Measurements from ENCODE around the gene MRPS15. TPM values are rescaled to one million over a fixed set of nuclear protein-coding genes. Genes with fewer than 3 reads are reported as not detected.

Gene MRPS15
- total and polyA plus RNA-seq, 7 experiments from 2014 or later = 30.2 to 86.5 (median 38.9) TPM

GRCh38 chr1:36440646-36441045, 23.5 kb downstream of the MRPS15 start:
- Mint-ChIP-seq H3K36me3 (peaks cover 0 to 2% (median 0%) of the 10 kb centered on the region in 5 donors), H3K27me3 (peaks cover 0 to 14% (median 0%) of the 10 kb centered on the region in 5 donors), H3K4me1 (no peaks in the 10 kb centered on the region), H3K27ac (peak overlapping the region in 1 of 9 donors; percentile 42), H3K9me3 (no peaks in the 10 kb centered on the region), H3K4me3 (no peak overlapping the region)
- Histone ChIP-seq H3K36me3 (ENCODE audit: control insufficient read depth in 2 of 3, insufficient read depth in 3 of 3, low read length in 3 of 3) (no peaks in the 10 kb centered on the region), H3K27me3 (ENCODE audit: control insufficient read depth in 2 of 2, insufficient read depth in 2 of 2, low read length in 2 of 2) (no peaks in the 10 kb centered on the region), H3K4me3 (ENCODE audit: low read length) (no peak overlapping the region), H3K4me1 (ENCODE audit: control insufficient read depth in 2 of 2, insufficient read depth in 2 of 2, low read length in 2 of 2) (no peaks in the 10 kb centered on the region), H3K9me3 (ENCODE audit: control insufficient read depth in 2 of 3, low read length in 3 of 3) (no peaks in the 10 kb centered on the region), H3K27ac (ENCODE audit: low read depth, low read length) (no peak overlapping the region)
- ChIA-PET CTCF (interaction anchor here (0.5 kb wide), 1 partner anchor 148 kb away, joined by 3 read pairs; no protein-coding TSS in a partner anchor), POLR2A (no interaction called here)
- DNase-seq (no peak), ATAC-seq (no peak)
- intact Hi-C loops (cut with micrococcal nuclease) = no loop called here

DNA sequence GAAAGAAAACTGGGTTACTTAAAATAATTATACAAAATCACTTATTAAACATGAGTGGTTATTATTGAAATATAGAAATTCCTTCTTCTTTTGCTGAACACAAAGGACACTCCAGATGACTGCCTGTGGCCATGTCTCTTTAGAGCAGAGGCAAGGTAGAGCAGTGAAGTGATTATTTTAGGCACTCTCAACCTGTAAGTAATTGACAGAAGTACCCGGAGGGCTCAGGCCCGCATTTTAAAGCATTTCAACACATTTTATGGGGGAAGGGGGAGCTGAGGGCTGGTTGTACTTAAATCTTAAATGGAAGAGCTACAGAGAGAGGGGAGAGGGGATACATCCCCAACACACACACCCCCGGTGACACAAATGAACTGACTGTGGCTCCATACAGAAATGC, 24.1 kb downstream of the MRPS15 start:
- H3K9me3 ChIP-seq (ENCODE audit: control insufficient read depth in 2 of 3, low read length in 3 of 3) = no peaks in the 10 kb centered on the region
- H3K27ac ChIP-seq (ENCODE audit: low read depth, low read length) = no peak overlapping the region
- intact Hi-C loops (cut with micrococcal nuclease) = no loop called here
- no peak overlapping the region for H3K27ac Mint-ChIP-seq
- H3K36me3 ChIP-seq (ENCODE audit: control insufficient read depth in 2 of 3, insufficient read depth in 3 of 3, low read length in 3 of 3) = no peaks in the 10 kb centered on the region
- ATAC-seq (no peak), DNase-seq (no peak)
- H3K27me3 ChIP-seq (ENCODE audit: control insufficient read depth in 2 of 2, insufficient read depth in 2 of 2, low read length in 2 of 2) = no peaks in the 10 kb centered on the region
- H3K9me3 Mint-ChIP-seq = no peaks in the 10 kb centered on the region
- ChIA-PET CTCF (no interaction called here), POLR2A (no interaction called here)
- no peak overlapping the region for H3K4me3 Mint-ChIP-seq
- H3K4me1 ChIP-seq (ENCODE audit: control insufficient read depth in 2 of 2, insufficient read depth in 2 of 2, low read length in 2 of 2) = no peaks in the 10 kb centered on the region
- peaks cover 0 to 2% (median 0%) of the 10 kb centered on the region in 5 donors for H3K36me3 Mint-ChIP-seq
- peaks cover 0 to 14% (median 0%) of the 10 kb centered on the region in 5 donors for H3K27me3 Mint-ChIP-seq
- H3K4me3 ChIP-seq (ENCODE audit: low read length) = no peak overlapping the region
- H3K4me1 Mint-ChIP-seq = no peaks in the 10 kb centered on the region

DNA sequence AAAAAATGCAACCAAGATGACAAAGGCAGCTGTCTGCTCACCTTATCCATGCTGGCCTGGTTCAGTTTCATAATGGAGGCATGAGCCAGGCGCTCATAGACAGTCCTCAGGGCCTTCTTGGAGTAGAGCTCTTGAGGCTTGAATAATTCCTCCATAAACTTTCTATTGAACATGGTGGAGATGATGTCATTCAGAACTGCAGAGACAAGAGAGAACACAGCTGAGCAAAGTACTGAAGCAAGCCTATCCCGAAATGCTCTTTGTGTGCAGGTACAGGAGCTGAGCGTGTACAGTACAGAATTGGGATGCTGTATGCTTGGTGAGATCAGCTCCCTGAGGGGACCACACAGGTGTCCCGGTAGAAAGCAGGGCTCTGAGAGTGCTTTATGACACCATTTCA, 25.5 kb downstream of the MRPS15 start:
- ATAC-seq (no peak), DNase-seq (no peak)
- Histone ChIP-seq H3K4me1 (ENCODE audit: control insufficient read depth in 2 of 2, insufficient read depth in 2 of 2, low read length in 2 of 2) (no peaks in the 10 kb centered on the region), H3K27ac (ENCODE audit: low read depth, low read length) (no peak overlapping the region), H3K4me3 (ENCODE audit: low read length) (no peak overlapping the region), H3K36me3 (ENCODE audit: control insufficient read depth in 2 of 3, insufficient read depth in 3 of 3, low read length in 3 of 3) (no peaks in the 10 kb centered on the region), H3K9me3 (ENCODE audit: control insufficient read depth in 2 of 3, low read length in 3 of 3) (no peaks in the 10 kb centered on the region), H3K27me3 (ENCODE audit: control insufficient read depth in 2 of 2, insufficient read depth in 2 of 2, low read length in 2 of 2) (no peaks in the 10 kb centered on the region)
- H3K4me1 Mint-ChIP-seq = no peaks in the 10 kb centered on the region
- POLR2A ChIA-PET = no interaction called here
- H3K27ac Mint-ChIP-seq = no peak overlapping the region
- intact Hi-C loops (cut with micrococcal nuclease) = no loop called here
- CTCF ChIA-PET = no interaction called here
- H3K27me3 Mint-ChIP-seq = peaks cover 0 to 6% (median 0%) of the 10 kb centered on the region in 5 donors
- no peaks in the 10 kb centered on the region for H3K9me3 Mint-ChIP-seq
- no peak overlapping the region for H3K4me3 Mint-ChIP-seq
- peaks cover 0 to 2% (median 0%) of the 10 kb centered on the region in 5 donors for H3K36me3 Mint-ChIP-seq

DNA sequence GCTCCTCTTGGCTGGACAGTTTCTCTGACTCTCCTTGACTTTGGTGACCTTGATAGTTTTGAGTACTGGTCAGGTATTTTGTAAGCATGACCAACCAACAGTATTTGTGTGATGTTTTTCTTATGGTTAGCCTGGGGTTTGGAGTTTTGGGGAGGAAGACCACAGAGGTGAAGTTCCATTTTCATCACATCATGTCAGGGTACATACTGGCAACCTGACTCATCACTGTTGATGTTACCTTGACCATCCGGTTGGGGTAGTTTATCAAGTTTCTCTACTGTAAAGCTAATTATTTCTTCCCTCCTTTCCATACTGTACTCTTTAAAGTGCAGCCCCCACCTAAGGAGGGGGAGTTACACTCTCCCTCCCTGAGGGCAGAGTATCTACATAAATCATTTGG, 27.4 kb downstream of the MRPS15 start:
- intact Hi-C loops (cut with micrococcal nuclease) = no loop called here
- DNase-seq = no peak
- H3K4me3 ChIP-seq (ENCODE audit: low read length) = no peak overlapping the region
- H3K27ac ChIP-seq (ENCODE audit: low read depth, low read length) = no peak overlapping the region
- no peak overlapping the region for H3K27ac Mint-ChIP-seq
- H3K36me3 Mint-ChIP-seq = peaks cover 0 to 2% (median 0%) of the 10 kb centered on the region in 5 donors
- H3K9me3 Mint-ChIP-seq = no peaks in the 10 kb centered on the region
- CTCF ChIA-PET = no interaction called here
- no peaks in the 10 kb centered on the region for H3K36me3 ChIP-seq (ENCODE audit: control insufficient read depth in 2 of 3, insufficient read depth in 3 of 3, low read length in 3 of 3)
- H3K4me1 ChIP-seq (ENCODE audit: control insufficient read depth in 2 of 2, insufficient read depth in 2 of 2, low read length in 2 of 2) = no peaks in the 10 kb centered on the region
- H3K27me3 ChIP-seq (ENCODE audit: control insufficient read depth in 2 of 2, insufficient read depth in 2 of 2, low read length in 2 of 2) = no peaks in the 10 kb centered on the region
- H3K4me3 Mint-ChIP-seq = no peak overlapping the region
- peaks cover 0 to 9% (median 0%) of the 10 kb centered on the region in 5 donors for H3K27me3 Mint-ChIP-seq
- no peak for ATAC-seq
- H3K9me3 ChIP-seq (ENCODE audit: control insufficient read depth in 2 of 3, low read length in 3 of 3) = no peaks in the 10 kb centered on the region
- H3K4me1 Mint-ChIP-seq = no peaks in the 10 kb centered on the region
- POLR2A ChIA-PET = no interaction called here

DNA sequence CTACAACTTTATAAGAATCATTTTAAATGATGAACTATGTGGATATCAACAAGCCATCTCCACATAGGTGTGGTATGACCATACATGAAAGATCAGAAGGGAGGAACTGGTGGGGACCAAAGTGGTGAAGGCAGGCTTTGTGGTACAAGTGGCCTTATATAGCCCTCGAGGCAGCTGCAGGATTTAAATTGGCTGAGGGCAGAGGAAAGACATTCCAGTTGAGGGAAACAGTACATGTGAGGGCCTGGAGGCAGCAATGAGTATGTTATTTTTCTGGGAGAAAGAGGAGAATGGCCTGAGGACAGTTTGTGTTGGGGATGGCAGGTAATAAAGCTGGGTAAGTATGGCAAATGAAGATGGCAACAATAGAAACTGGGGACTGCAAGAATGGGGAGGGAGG, 31.1 kb downstream of the MRPS15 start:
- Mint-ChIP-seq H3K9me3 (no peaks in the 10 kb centered on the region), H3K4me1 (no peaks in the 10 kb centered on the region), H3K27ac (peak overlapping the region in 1 of 9 donors; percentile 52), H3K27me3 (peaks cover 0 to 5% (median 0%) of the 10 kb centered on the region in 5 donors), H3K4me3 (no peak overlapping the region), H3K36me3 (peaks cover 0 to 6% (median 0%) of the 10 kb centered on the region in 5 donors)
- Histone ChIP-seq H3K9me3 (ENCODE audit: control insufficient read depth in 2 of 3, low read length in 3 of 3) (no peaks in the 10 kb centered on the region), H3K36me3 (ENCODE audit: control insufficient read depth in 2 of 3, insufficient read depth in 3 of 3, low read length in 3 of 3) (no peaks in the 10 kb centered on the region), H3K27me3 (ENCODE audit: control insufficient read depth in 2 of 2, insufficient read depth in 2 of 2, low read length in 2 of 2) (no peaks in the 10 kb centered on the region), H3K4me1 (ENCODE audit: control insufficient read depth in 2 of 2, insufficient read depth in 2 of 2, low read length in 2 of 2) (no peaks in the 10 kb centered on the region), H3K27ac (ENCODE audit: low read depth, low read length) (no peak overlapping the region), H3K4me3 (ENCODE audit: low read length) (no peak overlapping the region)
- ATAC-seq (no peak), DNase-seq (no peak)
- ChIA-PET POLR2A (no interaction called here), CTCF (no interaction called here)
- intact Hi-C loops (cut with micrococcal nuclease) = no loop called here

DNA sequence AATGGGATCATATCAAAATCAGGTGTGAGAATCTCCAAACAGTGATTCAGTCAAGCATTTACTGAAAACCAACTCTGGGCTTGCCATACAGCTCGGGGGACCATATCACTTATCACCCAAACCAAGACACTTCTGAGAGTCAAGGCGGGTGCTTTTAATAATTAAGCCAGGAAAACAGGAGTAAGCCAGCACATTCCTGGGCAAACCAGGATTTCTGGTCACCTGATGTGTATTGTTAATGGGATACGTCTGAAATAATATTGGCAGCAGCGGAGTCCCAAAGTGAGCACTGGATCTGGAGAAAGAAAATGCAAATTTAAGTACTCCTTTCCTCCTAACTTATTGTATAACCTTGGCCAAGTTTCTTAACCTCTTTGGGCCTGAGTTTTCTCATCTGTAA, 31.6 kb downstream of the MRPS15 start:
- ATAC-seq (no peak), DNase-seq (no peak)
- H3K36me3 Mint-ChIP-seq = peaks cover 0 to 6% (median 0%) of the 10 kb centered on the region in 5 donors
- H3K4me3 Mint-ChIP-seq = no peak overlapping the region
- ChIA-PET POLR2A (no interaction called here), CTCF (no interaction called here)
- Histone ChIP-seq H3K27ac (ENCODE audit: low read depth, low read length) (no peak overlapping the region), H3K9me3 (ENCODE audit: control insufficient read depth in 2 of 3, low read length in 3 of 3) (no peaks in the 10 kb centered on the region), H3K27me3 (ENCODE audit: control insufficient read depth in 2 of 2, insufficient read depth in 2 of 2, low read length in 2 of 2) (no peaks in the 10 kb centered on the region), H3K36me3 (ENCODE audit: control insufficient read depth in 2 of 3, insufficient read depth in 3 of 3, low read length in 3 of 3) (no peaks in the 10 kb centered on the region), H3K4me1 (ENCODE audit: control insufficient read depth in 2 of 2, insufficient read depth in 2 of 2, low read length in 2 of 2) (no peaks in the 10 kb centered on the region), H3K4me3 (ENCODE audit: low read length) (no peak overlapping the region)
- no peaks in the 10 kb centered on the region for H3K9me3 Mint-ChIP-seq
- H3K27me3 Mint-ChIP-seq = peaks cover 0 to 5% (median 0%) of the 10 kb centered on the region in 5 donors
- intact Hi-C loops (cut with micrococcal nuclease) = no loop called here
- no peak overlapping the region for H3K27ac Mint-ChIP-seq
- H3K4me1 Mint-ChIP-seq = no peaks in the 10 kb centered on the region

DNA sequence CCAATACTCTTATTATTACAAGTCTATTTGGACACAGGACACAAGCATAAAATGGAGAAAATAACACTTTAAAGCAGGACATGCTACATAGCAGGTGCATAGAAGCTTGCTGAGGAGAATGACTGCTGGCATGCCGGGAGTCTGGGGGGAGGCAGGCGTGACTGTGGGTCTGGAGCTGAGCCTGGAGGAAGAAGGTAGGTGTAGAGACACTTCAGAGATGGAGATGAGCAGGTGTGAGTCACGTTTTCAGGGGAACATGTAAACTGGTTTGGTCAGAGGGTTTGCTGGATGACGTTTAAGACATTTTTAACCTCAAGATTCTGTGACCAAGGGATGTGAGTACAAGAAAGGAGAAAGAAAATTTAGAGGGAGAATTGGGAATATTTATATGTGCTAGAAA, 38.4 kb downstream of the MRPS15 start:
- H3K27ac Mint-ChIP-seq = peak overlapping the region in 1 of 9 donors; percentile 28
- ATAC-seq = no peak
- CTCF ChIA-PET = interaction anchor here (1.0 kb wide), 1 partner anchor 83 kb away, joined by 3 read pairs; no protein-coding TSS in a partner anchor
- peaks cover 0 to 1% (median 0%) of the 10 kb centered on the region in 11 donors for H3K9me3 Mint-ChIP-seq
- Histone ChIP-seq H3K27ac (ENCODE audit: low read depth, low read length) (no peak overlapping the region), H3K4me1 (ENCODE audit: control insufficient read depth in 2 of 2, insufficient read depth in 2 of 2, low read length in 2 of 2) (peaks cover 2 to 5% of the 10 kb centered on the region in 2 donors), H3K4me3 (ENCODE audit: low read length) (no peak overlapping the region), H3K27me3 (ENCODE audit: control insufficient read depth in 2 of 2, insufficient read depth in 2 of 2, low read length in 2 of 2) (no peaks in the 10 kb centered on the region), H3K9me3 (ENCODE audit: control insufficient read depth in 2 of 3, low read length in 3 of 3) (no peaks in the 10 kb centered on the region), H3K36me3 (ENCODE audit: control insufficient read depth in 2 of 3, insufficient read depth in 3 of 3, low read length in 3 of 3) (no peaks in the 10 kb centered on the region)
- DNase-seq = no peak
- POLR2A ChIA-PET = no interaction called here
- intact Hi-C loops (cut with micrococcal nuclease) = no loop called here
- H3K4me1 Mint-ChIP-seq = peaks cover 5 to 9% (median 8%) of the 10 kb centered on the region in 7 donors
- H3K4me3 Mint-ChIP-seq = peak overlapping the region in 1 of 10 donors; percentile 2
- H3K27me3 Mint-ChIP-seq = no peaks in the 10 kb centered on the region
- no peaks in the 10 kb centered on the region for H3K36me3 Mint-ChIP-seq

Measured in naive thymus-derived CD4-positive, alpha-beta T cell (primary cell).